ENCODE measurements around the gene SPEM3. TPM values are rescaled to one million over a fixed set of nuclear protein-coding genes. Genes with fewer than 3 reads are reported as not detected.
"Not testable (repeated sequence)": the region's sequence is repeated elsewhere in the genome, so short reads cannot be mapped to it uniquely, and the experiment has no call there.

SPEM3 gene
- total RNA-seq, 1 donor from 2014 or later: not detected

GRCh38 chr17:7468804-7469389 lies 40.2 kb downstream of the SPEM3 start:
- Mint-ChIP-seq H3K4me1 (peaks cover 25% of the 10 kb centered on the region), H3K4me3 (no peak overlapping the region), H3K9me3 (no peaks in the 10 kb centered on the region), H3K36me3 (peaks cover 6% of the 10 kb centered on the region), H3K27ac (no peak overlapping the region), H3K27me3 (ENCODE audit: insufficient read depth, low read depth) (peaks cover 8% of the 10 kb centered on the region)
- peaks cover 24% of the 10 kb centered on the region for H4K20me1 ChIP-seq (ENCODE audit: low read depth)
- no peak overlapping the region for H3K4me3 ChIP-seq
- no peak overlapping the region for H3K27ac ChIP-seq
- H3K4me1 ChIP-seq: no peaks in the 10 kb centered on the region
- no peaks in the 10 kb centered on the region for H3K27me3 ChIP-seq
- H3K4me2 ChIP-seq: no peak overlapping the region
- no peaks in the 10 kb centered on the region for H3F3A ChIP-seq (ENCODE audit: low read depth)
- H3K9ac ChIP-seq: no peak overlapping the region
- no peaks in the 10 kb centered on the region for H3K36me3 ChIP-seq
- H3K79me2 ChIP-seq (ENCODE audit: low read depth): peaks cover 16% of the 10 kb centered on the region
- DNase-seq (ENCODE audit: low spot score): no peak
- no peak overlapping the region for H2AFZ ChIP-seq (replicated peaks)
- TF ChIP-seq CTCF (IDR thresholded peaks at IDR 0.05): no peak
- no peak for TF ChIP-seq EZH2phosphoT487 (IDR thresholded peaks at IDR 0.05)
- no peak for TF ChIP-seq EZH2 (IDR thresholded peaks at IDR 0.05)
- no peaks in the 10 kb centered on the region for H3K9me3 ChIP-seq (ENCODE audit: low read depth)

GRCh38 chr17:7469843-7470242 lies 41.2 kb downstream of the SPEM3 start:
- not testable (repeated sequence) for DNase-seq (ENCODE audit: low spot score); H2AFZ ChIP-seq (replicated peaks); H3K4me1 ChIP-seq; H3K27ac ChIP-seq; H3K27me3 ChIP-seq; H3K27ac Mint-ChIP-seq; H3K4me3 Mint-ChIP-seq; H3K9me3 Mint-ChIP-seq; H3K9ac ChIP-seq; H3K4me3 ChIP-seq; H3K36me3 ChIP-seq; H3K4me2 ChIP-seq; H3K36me3 Mint-ChIP-seq; H3K9me3 ChIP-seq (ENCODE audit: low read depth); H3K27me3 Mint-ChIP-seq (ENCODE audit: insufficient read depth, low read depth); H3F3A ChIP-seq (ENCODE audit: low read depth)
- H3K79me2 ChIP-seq (ENCODE audit: low read depth): peaks cover 23% of the 10 kb centered on the region
- peaks cover 25% of the 10 kb centered on the region for H3K4me1 Mint-ChIP-seq
- H4K20me1 ChIP-seq (ENCODE audit: low read depth): peaks cover 24% of the 10 kb centered on the region

DNA sequence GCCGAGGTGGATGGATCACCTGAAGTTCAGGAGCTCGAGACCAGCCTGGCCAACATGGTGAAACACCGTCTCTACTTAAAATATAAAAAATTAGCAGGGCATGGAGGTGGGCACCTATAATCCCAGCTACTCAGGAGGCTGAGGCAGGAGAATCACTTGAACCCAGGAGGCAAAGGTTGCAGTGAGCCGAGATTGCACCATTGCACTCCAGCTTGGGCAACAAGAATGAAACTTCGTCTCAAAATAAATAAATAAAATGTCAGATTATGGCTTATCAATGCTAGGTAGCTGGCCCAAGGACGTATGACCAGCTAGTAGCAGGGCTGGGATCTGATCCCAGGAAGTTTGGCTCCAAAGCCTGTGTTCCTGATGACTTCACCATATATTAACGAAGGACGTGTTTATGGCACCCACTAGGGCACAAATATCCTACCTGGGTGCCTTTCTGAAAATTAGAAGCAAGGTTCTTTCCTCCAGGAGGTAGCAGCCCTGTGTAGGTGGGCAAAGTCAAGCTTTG lies 41.9 kb downstream of the SPEM3 start:
- H3K36me3 Mint-ChIP-seq; H3K27ac ChIP-seq; H2AFZ ChIP-seq (replicated peaks); H3K4me1 ChIP-seq; H3K9me3 Mint-ChIP-seq; DNase-seq (ENCODE audit: low spot score); H3K9me3 ChIP-seq (ENCODE audit: low read depth); H3K27me3 Mint-ChIP-seq (ENCODE audit: insufficient read depth, low read depth); H3K27ac Mint-ChIP-seq; H3K36me3 ChIP-seq; H3K4me3 Mint-ChIP-seq; H3K4me3 ChIP-seq; H3K4me2 ChIP-seq; H3F3A ChIP-seq (ENCODE audit: low read depth); H3K27me3 ChIP-seq; H3K9ac ChIP-seq: not testable (repeated sequence)
- Histone ChIP-seq H3K79me2 (ENCODE audit: low read depth) (peaks cover 29% of the 10 kb centered on the region), H4K20me1 (ENCODE audit: low read depth) (peaks cover 24% of the 10 kb centered on the region)
- peaks cover 25% of the 10 kb centered on the region for H3K4me1 Mint-ChIP-seq

DNA sequence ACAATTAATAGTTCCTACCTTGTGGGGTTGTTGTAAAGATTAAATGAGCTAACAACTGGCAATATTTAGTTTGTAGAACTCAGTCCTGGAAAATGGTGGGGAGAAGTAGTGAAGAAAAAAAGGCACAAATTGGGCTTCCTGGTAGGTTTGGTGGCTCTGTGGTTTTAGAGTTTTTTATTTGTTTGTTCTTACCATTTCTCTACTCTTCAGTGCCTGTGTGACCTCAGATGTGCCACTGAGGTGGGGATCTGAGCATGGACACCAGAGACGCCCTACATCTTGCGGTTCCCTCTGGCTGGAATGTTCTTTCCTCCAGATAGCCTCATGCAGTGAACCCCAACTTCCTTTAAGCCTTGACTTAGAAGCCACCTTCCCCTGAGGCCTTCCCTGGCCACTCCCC lies 43.1 kb downstream of the SPEM3 start:
- Histone ChIP-seq H2AFZ (replicated peaks) (no peak overlapping the region), H3K36me3 (no peaks in the 10 kb centered on the region), H3K9me3 (ENCODE audit: low read depth) (no peaks in the 10 kb centered on the region), H3F3A (ENCODE audit: low read depth) (no peaks in the 10 kb centered on the region), H3K9ac (no peak overlapping the region), H3K4me3 (no peak overlapping the region), H3K4me2 (no peak overlapping the region), H4K20me1 (ENCODE audit: low read depth) (peaks cover 33% of the 10 kb centered on the region), H3K79me2 (ENCODE audit: low read depth) (peaks cover 41% of the 10 kb centered on the region), H3K27me3 (no peaks in the 10 kb centered on the region), H3K27ac (no peak overlapping the region), H3K4me1 (no peaks in the 10 kb centered on the region)
- Mint-ChIP-seq H3K36me3 (peaks cover 8% of the 10 kb centered on the region), H3K4me3 (no peak overlapping the region), H3K27me3 (ENCODE audit: insufficient read depth, low read depth) (peaks cover 7% of the 10 kb centered on the region), H3K27ac (no peak overlapping the region), H3K9me3 (no peaks in the 10 kb centered on the region), H3K4me1 (peaks cover 28% of the 10 kb centered on the region)
- DNase-seq (ENCODE audit: low spot score): no peak
- TF ChIP-seq EZH2 (IDR thresholded peaks at IDR 0.05): no peak
- no peak for TF ChIP-seq EZH2phosphoT487 (IDR thresholded peaks at IDR 0.05)
- no peak for TF ChIP-seq CTCF (IDR thresholded peaks at IDR 0.05)

- not testable (repeated sequence) for H3K4me3 Mint-ChIP-seq; H3K27me3 Mint-ChIP-seq (ENCODE audit: insufficient read depth, low read depth); H3K9ac ChIP-seq; H3K27ac ChIP-seq; H3K4me3 ChIP-seq; H3K36me3 Mint-ChIP-seq; H3K4me1 ChIP-seq; H3K27me3 ChIP-seq; H3K4me2 ChIP-seq; H3K9me3 ChIP-seq (ENCODE audit: low read depth); H3K36me3 ChIP-seq; H3K27ac Mint-ChIP-seq; H2AFZ ChIP-seq (replicated peaks); H3K9me3 Mint-ChIP-seq; DNase-seq (ENCODE audit: low spot score)
- Histone ChIP-seq H3K79me2 (ENCODE audit: low read depth) (peaks cover 69% of the 10 kb centered on the region), H3F3A (ENCODE audit: low read depth) (peaks cover 15% of the 10 kb centered on the region), H4K20me1 (ENCODE audit: low read depth) (peaks cover 29% of the 10 kb centered on the region)
- peaks cover 26% of the 10 kb centered on the region for H3K4me1 Mint-ChIP-seq
Measured at GRCh38 chr17:7474767-7475166, 46.1 kb downstream of the SPEM3 start.
